ENCODE data around the gene RELN.

DNA sequence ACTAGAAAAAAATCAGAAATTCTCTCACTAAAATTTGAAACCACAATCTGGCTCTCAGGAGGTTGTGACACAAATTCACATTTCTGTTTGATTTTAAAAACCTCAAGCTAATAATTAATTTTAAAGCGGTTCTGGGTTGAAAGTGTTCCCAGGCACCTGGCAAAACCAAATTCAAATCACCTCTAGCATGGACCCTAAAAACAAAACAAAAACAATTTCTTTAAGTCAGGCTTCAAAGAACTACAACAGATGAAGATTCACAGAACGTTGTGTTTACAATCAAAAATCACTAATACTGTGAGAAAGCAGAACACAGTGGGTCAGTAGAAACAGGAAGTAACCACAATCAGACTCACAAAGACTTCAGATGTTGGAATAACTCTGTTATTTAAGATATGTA, 7.2 kb upstream of the RELN start:
- TF ChIP-seq, protein P1, sequence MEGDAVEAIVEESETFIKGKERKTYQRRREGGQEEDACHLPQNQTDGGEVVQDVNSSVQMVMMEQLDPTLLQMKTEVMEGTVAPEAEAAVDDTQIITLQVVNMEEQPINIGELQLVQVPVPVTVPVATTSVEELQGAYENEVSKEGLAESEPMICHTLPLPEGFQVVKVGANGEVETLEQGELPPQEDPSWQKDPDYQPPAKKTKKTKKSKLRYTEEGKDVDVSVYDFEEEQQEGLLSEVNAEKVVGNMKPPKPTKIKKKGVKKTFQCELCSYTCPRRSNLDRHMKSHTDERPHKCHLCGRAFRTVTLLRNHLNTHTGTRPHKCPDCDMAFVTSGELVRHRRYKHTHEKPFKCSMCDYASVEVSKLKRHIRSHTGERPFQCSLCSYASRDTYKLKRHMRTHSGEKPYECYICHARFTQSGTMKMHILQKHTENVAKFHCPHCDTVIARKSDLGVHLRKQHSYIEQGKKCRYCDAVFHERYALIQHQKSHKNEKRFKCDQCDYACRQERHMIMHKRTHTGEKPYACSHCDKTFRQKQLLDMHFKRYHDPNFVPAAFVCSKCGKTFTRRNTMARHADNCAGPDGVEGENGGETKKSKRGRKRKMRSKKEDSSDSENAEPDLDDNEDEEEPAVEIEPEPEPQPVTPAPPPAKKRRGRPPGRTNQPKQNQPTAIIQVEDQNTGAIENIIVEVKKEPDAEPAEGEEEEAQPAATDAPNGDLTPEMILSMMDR (IDR thresholded peaks at IDR 0.05): no peak
- TF ChIP-seq EP300 (IDR thresholded peaks at IDR 0.05): no peak

Measured in gastroesophageal sphincter (tissue), 3 donors.